Activated CD8-positive, alpha-beta memory T cell treated with anti-CD3 and anti-CD28 coated beads, Interleukin-2, amount 10 ng/mL, durations not matched to agents 7 days and 5 days (primary cell): ENCODE data around the gene NPAS3. TPM values are rescaled to one million over a fixed set of nuclear protein-coding genes. Genes with fewer than 3 reads are reported as not detected.

Source experiments
- ATAC-seq: fragments of 150-1000 bp; cut with Tn5 transposase; one replicate; pipeline ENCODE4 v1.10.0; 2021; ENCODE audit warnings: moderate library complexity
- CTCF ChIA-PET: fragments of 350-600 bp; sonication (Branson Sonifier 250); formaldehyde crosslinking; loops from one replicate; lab custom pipeline; 2021; ENCODE audit warnings: antibody characterized with exemption; lab: Charles Lee
- DNase-seq: peaks from one replicate; pipeline ENCODE4 v3.0.0-alpha.2; 2020
- H3K27ac Mint-ChIP-seq: one replicate; pipeline ENCODE4 v1.8.0; 2021; ENCODE audit warnings: mild to moderate bottlenecking, mixed read lengths
- H3K27me3 Mint-ChIP-seq: one replicate; pipeline ENCODE4 v1.8.0; 2021; ENCODE audit warnings: mixed read lengths
- H3K36me3 Mint-ChIP-seq: one replicate; pipeline ENCODE4 v1.8.0; 2021; ENCODE audit warnings: mild to moderate bottlenecking, mixed read lengths
- H3K4me1 Mint-ChIP-seq: one replicate; pipeline ENCODE4 v1.8.0; 2021; ENCODE audit warnings: mixed read lengths
- H3K4me3 Mint-ChIP-seq: one replicate; pipeline ENCODE4 v1.8.0; 2021; ENCODE audit warnings: mild to moderate bottlenecking, moderate library complexity, mixed read lengths
- H3K9me3 Mint-ChIP-seq: one replicate; pipeline ENCODE4 v1.8.0; 2022; ENCODE audit warnings: low read depth, mixed read lengths
- total RNA-seq, 2 experiments: library from RNA; stranded (reverse); gene quantifications; one replicate each; pipeline ENCODE4 v1.2.3, GENCODE V29; 2021

The NPAS3 gene
- total RNA-seq, 2 experiments from 2014 or later, result not detected

DNA sequence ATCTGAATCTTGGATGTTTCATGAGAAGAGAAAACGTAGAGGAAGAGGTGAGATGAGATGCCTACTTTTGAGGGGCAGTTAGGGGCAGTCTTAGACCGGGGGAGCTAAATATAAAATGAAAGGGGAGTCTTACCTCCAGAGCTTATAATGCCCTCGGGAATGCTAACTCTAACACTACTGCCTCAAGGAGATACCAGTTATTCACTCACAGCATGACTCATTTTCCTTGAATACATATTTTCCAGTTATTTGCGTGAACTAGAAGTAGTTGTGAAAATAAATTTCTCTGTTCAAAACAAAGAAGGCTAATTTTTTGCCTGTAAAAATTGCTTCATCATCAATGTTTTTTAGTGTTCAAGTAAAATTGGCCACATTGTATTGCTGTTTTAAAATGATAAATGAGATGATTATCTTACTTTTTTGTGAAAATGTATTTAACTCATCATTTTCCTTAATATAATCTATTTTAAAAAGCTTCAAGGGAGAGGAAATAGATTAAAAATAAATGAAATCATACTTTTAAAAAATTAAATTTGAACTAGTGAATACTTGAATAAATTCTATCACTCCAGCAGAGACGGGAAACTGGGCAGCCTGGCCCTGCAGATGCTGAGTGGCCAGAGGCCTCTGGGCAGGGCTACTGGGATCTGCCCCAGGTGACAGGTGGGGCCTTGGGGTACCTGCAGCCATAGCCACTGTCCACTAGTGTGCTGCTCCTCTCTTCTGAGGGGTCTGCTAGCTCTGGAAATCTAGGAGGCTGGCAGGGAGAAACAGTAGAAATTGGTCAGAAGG, 672.9 kb downstream of the NPAS3 start:
- Mint-ChIP-seq H3K9me3 (no peaks in the 10 kb centered on the region), H3K27ac (no peak overlapping the region), H3K27me3 (no peaks in the 10 kb centered on the region), H3K4me1 (no peaks in the 10 kb centered on the region), H3K36me3 (no peaks in the 10 kb centered on the region), H3K4me3 (no peak overlapping the region)
- CTCF ChIA-PET, result no interaction called here
- no peak for DNase-seq
- ATAC-seq, result no peak

GRCh38 chr14:33612197-33612505, 673.5 kb downstream of the NPAS3 start:
- Mint-ChIP-seq H3K4me1 (no peaks in the 10 kb centered on the region), H3K36me3 (no peaks in the 10 kb centered on the region), H3K4me3 (no peak overlapping the region), H3K27me3 (no peaks in the 10 kb centered on the region), H3K9me3 (no peaks in the 10 kb centered on the region), H3K27ac (no peak overlapping the region)
- CTCF ChIA-PET, result no interaction called here
- no peak for ATAC-seq
- DNase-seq, result no peak

DNA sequence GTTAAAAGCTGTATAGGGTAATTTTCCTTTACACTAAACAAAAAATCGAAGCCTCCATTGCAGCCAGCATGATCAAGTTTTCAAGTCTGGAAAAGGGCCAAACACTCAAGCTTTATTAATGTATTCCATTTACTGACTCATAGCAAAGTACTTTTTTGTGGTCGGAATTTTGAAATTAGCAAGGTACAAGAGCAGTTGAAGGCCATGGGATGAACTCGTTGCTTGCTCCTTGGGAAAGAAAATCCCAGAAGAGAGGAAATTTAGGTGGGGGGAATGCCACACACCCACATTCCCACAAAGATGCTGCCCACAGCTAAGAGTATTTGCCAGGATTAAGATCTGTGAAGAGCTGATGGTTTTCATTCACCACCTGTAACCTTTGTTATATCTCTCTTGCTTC, 678.5 kb downstream of the NPAS3 start:
- no peak for DNase-seq
- ATAC-seq, result no peak
- Mint-ChIP-seq H3K4me1 (no peaks in the 10 kb centered on the region), H3K4me3 (no peak overlapping the region), H3K36me3 (no peaks in the 10 kb centered on the region), H3K9me3 (no peaks in the 10 kb centered on the region), H3K27ac (no peak overlapping the region), H3K27me3 (no peaks in the 10 kb centered on the region)
- CTCF ChIA-PET, result no interaction called here

DNA sequence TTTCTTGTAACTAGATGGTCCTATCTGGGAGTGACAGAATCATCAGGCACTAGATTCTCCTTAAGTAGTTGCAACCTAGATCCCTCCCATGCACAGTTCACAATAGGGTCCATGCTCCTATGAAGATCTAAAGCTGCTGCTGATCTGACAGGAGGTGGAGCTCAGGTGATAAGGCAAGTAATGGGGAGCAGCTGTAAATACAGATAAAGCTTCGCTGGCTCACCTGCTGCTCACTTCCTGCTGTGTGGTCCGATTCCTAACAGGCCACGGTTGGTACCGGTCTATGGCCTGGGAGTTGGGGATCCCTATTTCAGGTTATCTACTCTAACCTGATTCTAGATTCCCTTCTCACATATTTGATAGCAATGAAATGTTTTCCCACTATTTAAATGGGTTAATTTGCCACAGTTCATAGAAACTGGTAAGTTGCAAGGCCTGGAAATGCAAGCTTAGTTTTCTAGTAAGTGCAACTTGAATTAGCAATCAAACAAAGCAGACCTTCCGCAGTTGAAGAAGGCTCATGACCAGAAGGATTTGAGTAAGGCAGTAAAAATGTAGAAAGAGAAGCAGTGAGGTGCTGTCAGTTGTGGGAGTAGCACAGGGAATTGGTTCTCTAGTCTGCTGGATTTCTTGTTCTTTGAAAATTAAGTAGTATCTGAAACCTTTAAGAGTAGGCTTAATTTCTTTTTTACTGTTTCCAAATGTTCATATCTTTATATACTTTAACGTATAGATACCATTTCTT, 679.9 kb downstream of the NPAS3 start:
- Mint-ChIP-seq H3K36me3 (no peaks in the 10 kb centered on the region), H3K27ac (no peak overlapping the region), H3K27me3 (no peaks in the 10 kb centered on the region), H3K9me3 (no peaks in the 10 kb centered on the region), H3K4me3 (no peak overlapping the region), H3K4me1 (no peaks in the 10 kb centered on the region)
- DNase-seq, result no peak
- CTCF ChIA-PET, result no interaction called here
- ATAC-seq, result no peak

- H3K27ac Mint-ChIP-seq, result no peak overlapping the region
- no peaks in the 10 kb centered on the region for H3K36me3 Mint-ChIP-seq
- no peaks in the 10 kb centered on the region for H3K4me1 Mint-ChIP-seq
- no peak for ATAC-seq
- no peak overlapping the region for H3K4me3 Mint-ChIP-seq
- H3K27me3 Mint-ChIP-seq, result no peaks in the 10 kb centered on the region
- no peak for DNase-seq
- no peaks in the 10 kb centered on the region for H3K9me3 Mint-ChIP-seq
- CTCF ChIA-PET, result no interaction called here
These were observed 683.8 kb downstream of the NPAS3 start for GRCh38 chr14:33622496-33622895.

DNA sequence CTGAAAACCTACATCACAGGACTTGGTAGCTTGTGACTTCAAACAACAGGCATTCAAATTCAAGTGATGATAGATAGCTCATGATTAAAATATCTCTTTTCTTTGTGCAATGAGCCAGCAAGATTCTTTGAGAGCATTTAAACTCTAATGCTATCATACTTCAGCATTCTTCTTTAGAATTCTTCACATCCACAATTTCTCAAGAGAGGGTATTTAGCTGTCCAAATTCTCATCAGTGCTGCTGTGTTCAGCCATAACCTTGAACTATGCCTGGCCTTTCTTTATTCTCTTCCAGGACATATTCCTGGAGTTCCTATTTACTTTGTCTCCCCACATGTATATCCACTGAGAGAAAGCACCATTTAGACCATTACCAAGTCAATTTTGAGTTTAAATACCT, 691.1 kb downstream of the NPAS3 start:
- CTCF ChIA-PET, result no interaction called here

DNA sequence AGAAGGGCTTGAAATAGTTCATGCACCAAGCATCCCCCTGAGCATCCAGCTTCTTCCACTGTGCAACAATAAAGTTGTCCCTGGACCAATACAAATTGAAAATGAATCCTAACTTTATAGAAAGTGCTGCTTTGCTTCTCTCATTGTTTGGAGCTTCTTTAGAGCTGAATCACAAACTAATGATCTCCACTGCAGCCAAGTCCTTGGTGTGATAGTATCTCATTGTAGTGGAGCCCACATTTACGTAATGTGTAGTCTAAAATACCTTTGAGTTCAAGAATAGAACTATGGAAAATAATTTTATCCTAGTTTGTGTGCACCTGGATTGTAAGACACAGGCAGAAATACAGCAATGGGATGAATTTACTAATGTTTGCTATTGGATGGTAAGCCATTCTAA, 692.3 kb downstream of the NPAS3 start:
- H3K4me3 Mint-ChIP-seq, result no peak overlapping the region
- no peaks in the 10 kb centered on the region for H3K27me3 Mint-ChIP-seq
- H3K27ac Mint-ChIP-seq, result no peak overlapping the region
- DNase-seq (no peak), ATAC-seq (no peak)
- H3K9me3 Mint-ChIP-seq, result no peaks in the 10 kb centered on the region
- CTCF ChIA-PET, result no interaction called here
- no peaks in the 10 kb centered on the region for H3K36me3 Mint-ChIP-seq
- no peaks in the 10 kb centered on the region for H3K4me1 Mint-ChIP-seq

More for the DNA sequence above, 691.1 kb downstream of the NPAS3 start:
- no peaks in the 10 kb centered on the region for H3K9me3 Mint-ChIP-seq
- no peak overlapping the region for H3K4me3 Mint-ChIP-seq
- ATAC-seq (no peak), DNase-seq (no peak)
- H3K4me1 Mint-ChIP-seq, result no peaks in the 10 kb centered on the region
- no peaks in the 10 kb centered on the region for H3K36me3 Mint-ChIP-seq
- no peak overlapping the region for H3K27ac Mint-ChIP-seq
- no peaks in the 10 kb centered on the region for H3K27me3 Mint-ChIP-seq

DNA sequence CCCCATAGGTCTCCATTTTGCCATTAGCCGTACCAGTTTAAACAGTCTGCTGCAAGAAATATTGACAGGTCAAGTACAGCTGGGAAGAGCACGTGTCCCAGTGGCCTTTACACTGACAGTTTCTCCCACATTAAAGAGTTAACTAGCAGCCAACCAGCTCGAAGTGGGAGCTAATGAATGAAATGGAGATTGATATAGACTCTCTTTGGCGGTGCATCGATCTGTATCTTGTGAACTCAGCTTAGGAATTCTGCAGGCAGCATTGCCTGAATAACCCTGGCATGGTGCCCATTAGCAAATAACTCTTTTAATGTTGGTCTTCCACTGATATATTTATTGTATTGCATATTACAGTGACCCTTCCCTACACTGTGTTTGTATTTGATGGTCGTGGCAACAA, 692.8 kb downstream of the NPAS3 start:
- Mint-ChIP-seq H3K27ac (no peak overlapping the region), H3K4me3 (no peak overlapping the region), H3K27me3 (no peaks in the 10 kb centered on the region), H3K4me1 (no peaks in the 10 kb centered on the region), H3K36me3 (no peaks in the 10 kb centered on the region), H3K9me3 (no peaks in the 10 kb centered on the region)
- DNase-seq (no peak), ATAC-seq (no peak)
- CTCF ChIA-PET, result no interaction called here

DNA sequence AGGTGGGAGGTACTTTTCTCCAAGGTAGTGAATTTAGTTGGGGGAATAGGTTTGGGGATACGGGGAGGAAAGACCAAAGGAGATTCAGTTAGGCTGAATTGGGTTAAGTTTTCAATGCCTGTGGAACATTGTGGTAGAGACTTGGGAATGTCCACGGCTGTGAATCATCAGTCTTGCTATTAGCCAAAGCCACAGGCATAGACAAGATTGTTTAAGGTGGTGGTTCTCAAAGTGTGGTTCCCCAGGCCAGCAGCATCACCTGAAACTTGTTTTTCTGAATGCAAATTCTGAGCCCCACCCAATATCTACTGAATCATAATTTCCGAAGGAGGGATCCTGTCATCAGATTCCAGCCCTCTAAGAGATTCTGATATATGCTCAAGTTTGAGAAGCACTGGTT, 696.0 kb downstream of the NPAS3 start:
- Mint-ChIP-seq H3K4me1 (no peaks in the 10 kb centered on the region), H3K27me3 (no peaks in the 10 kb centered on the region), H3K27ac (no peak overlapping the region), H3K4me3 (no peak overlapping the region), H3K36me3 (no peaks in the 10 kb centered on the region), H3K9me3 (no peaks in the 10 kb centered on the region)
- no peak for ATAC-seq
- no peak for DNase-seq
- CTCF ChIA-PET, result no interaction called here

GRCh38 chr14:33636716-33637115, 698.0 kb downstream of the NPAS3 start:
- Mint-ChIP-seq H3K9me3 (no peaks in the 10 kb centered on the region), H3K36me3 (no peaks in the 10 kb centered on the region), H3K27me3 (no peaks in the 10 kb centered on the region), H3K4me3 (no peak overlapping the region), H3K4me1 (no peaks in the 10 kb centered on the region), H3K27ac (no peak overlapping the region)
- CTCF ChIA-PET, result no interaction called here
- ATAC-seq, result no peak
- no peak for DNase-seq

DNA sequence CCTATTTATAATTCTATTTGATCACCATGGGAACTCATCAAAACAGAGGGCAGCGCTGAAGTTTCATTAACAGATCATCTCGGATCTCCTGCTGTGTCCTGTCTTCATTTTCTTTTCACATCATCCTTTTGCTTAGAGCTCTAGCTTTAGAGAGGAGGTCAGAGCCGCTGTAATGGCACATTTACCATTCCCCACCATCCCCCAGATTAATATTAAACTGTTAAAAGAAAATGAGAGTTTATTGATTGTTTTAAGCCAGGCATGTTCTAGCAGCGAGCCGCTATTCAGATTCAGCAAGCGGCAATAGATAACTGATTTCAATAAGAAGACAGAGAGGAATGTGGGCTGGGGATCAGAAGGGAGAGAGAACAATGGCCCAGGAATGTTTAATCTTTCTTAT, 703.4 kb downstream of the NPAS3 start:
- H3K4me1 Mint-ChIP-seq, result no peaks in the 10 kb centered on the region
- CTCF ChIA-PET, result no interaction called here
- H3K9me3 Mint-ChIP-seq, result no peaks in the 10 kb centered on the region
- no peak for ATAC-seq
- H3K4me3 Mint-ChIP-seq, result no peak overlapping the region
- H3K36me3 Mint-ChIP-seq, result no peaks in the 10 kb centered on the region
- no peaks in the 10 kb centered on the region for H3K27me3 Mint-ChIP-seq
- no peak overlapping the region for H3K27ac Mint-ChIP-seq
- no peak for DNase-seq

DNA sequence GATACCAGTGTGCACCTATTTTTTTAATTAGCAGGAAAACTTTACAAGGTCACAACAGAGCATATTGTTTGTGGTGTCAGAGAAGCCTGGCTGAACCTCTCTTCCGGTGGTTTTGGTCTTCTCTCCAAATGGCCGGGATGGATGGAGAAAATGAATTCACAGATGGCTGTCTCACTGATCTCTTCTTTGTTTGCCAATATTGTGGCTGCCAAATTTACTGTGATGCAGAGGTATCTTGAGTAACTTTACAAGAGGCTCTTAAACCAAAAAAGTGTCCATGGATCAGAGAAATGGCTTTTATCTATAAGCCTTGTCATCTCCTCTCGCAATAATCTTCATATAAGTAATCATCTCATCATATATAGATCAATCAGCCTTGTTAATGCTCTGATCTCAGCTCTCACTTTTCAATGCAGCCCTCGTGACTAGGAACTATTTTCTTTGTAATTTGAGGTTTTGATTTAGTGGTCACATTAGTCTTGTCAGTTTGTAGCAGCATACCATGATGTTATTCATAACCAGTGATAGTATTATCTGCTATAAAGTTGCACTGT, 704.1 kb downstream of the NPAS3 start:
- ATAC-seq, result no peak
- no peaks in the 10 kb centered on the region for H3K9me3 Mint-ChIP-seq
- CTCF ChIA-PET, result no interaction called here
- H3K4me1 Mint-ChIP-seq, result no peaks in the 10 kb centered on the region
- no peak overlapping the region for H3K4me3 Mint-ChIP-seq
- no peaks in the 10 kb centered on the region for H3K36me3 Mint-ChIP-seq
- no peaks in the 10 kb centered on the region for H3K27me3 Mint-ChIP-seq
- no peak overlapping the region for H3K27ac Mint-ChIP-seq
- DNase-seq, result no peak

DNA sequence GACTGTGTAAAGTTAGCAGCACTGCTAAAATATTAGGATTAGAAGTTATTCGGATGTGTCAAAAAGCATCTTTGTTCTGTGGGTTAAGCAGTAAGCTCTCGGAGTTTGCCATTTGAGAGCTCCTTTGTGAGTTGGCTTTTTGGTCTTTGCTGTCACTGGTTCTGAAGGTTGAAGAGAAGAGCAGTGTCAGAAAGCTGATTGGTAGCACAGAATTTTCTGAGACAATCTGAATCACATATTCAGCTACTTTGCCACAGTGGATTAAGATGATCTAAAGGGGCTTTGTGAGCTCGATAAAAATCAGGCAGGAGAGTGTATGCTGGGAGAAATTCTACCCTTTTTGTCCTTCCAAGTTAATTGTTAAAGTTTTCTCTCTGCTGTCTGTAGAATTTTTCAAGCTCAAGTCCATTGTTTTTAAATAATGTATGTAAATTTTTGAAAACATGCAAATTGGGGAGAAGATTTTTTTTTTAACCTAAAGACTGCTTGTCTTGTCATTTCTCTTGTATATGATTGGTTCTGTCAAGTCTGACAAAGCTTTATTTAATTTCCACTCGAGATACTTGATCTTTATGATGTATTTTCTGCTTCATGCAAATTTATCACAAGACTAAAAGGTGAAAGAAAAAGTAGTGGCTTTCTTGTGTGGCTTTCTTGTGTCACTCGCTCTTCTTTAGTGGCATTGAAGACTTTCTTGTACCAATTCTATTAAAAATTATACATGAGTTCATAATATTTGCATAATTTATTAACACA, 704.9 kb downstream of the NPAS3 start:
- H3K27me3 Mint-ChIP-seq, result no peaks in the 10 kb centered on the region
- DNase-seq (no peak), ATAC-seq (no peak)
- H3K9me3 Mint-ChIP-seq, result no peaks in the 10 kb centered on the region
- CTCF ChIA-PET, result no interaction called here
- H3K4me1 Mint-ChIP-seq, result no peaks in the 10 kb centered on the region
- H3K36me3 Mint-ChIP-seq, result no peaks in the 10 kb centered on the region
- H3K4me3 Mint-ChIP-seq, result no peak overlapping the region
- H3K27ac Mint-ChIP-seq, result no peak overlapping the region
